Esophagus squamous epithelium (tissue), 4 donors: ENCODE results near the gene PIGZ.

ENCODE experiments used
- POLR2A ChIP-seq, 4 donors: fragments of 450-650 bp; IDR thresholded peaks; one replicate each; pipeline ENCODE4 v1.6.1; 2017; ENCODE audit warnings: antibody characterized with exemption in 4 of 4, mild to moderate bottlenecking in 4 of 4, moderate library complexity in 3 of 4
- TF ChIP-seq, protein P1 (sequence below), 6 experiments: fragments of 450-650 bp in 4 of 6; fragments of 200-600 bp in 2 of 6; sonication (generic) in 2 of 6; IDR thresholded peaks; one replicate each; pipeline ENCODE4 v1.5.1; 2016 to 2019; ENCODE audit warnings: antibody characterized with exemption in 6 of 6, mild to moderate bottlenecking in 4 of 6, moderate library complexity in 4 of 6

DNA sequence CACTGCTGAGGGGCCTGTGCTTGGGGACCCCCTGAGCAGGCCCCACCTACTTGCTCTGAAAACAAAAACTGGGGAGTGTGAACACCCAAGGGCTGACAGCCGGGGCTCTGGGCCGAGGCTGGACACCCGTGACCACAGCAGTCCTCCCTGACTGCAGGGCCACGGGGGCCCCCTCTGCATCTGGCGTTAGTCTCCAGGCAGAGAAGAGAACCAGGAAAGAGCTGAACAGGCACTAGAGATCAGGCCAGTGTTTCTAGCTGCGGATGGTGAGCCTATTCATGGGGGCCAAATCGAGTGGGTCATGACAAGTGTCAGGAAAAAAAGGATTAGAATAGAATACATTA is 43.9 kb upstream of the PIGZ start:
- TF ChIP-seq, protein P1, sequence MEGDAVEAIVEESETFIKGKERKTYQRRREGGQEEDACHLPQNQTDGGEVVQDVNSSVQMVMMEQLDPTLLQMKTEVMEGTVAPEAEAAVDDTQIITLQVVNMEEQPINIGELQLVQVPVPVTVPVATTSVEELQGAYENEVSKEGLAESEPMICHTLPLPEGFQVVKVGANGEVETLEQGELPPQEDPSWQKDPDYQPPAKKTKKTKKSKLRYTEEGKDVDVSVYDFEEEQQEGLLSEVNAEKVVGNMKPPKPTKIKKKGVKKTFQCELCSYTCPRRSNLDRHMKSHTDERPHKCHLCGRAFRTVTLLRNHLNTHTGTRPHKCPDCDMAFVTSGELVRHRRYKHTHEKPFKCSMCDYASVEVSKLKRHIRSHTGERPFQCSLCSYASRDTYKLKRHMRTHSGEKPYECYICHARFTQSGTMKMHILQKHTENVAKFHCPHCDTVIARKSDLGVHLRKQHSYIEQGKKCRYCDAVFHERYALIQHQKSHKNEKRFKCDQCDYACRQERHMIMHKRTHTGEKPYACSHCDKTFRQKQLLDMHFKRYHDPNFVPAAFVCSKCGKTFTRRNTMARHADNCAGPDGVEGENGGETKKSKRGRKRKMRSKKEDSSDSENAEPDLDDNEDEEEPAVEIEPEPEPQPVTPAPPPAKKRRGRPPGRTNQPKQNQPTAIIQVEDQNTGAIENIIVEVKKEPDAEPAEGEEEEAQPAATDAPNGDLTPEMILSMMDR (IDR thresholded peaks at IDR 0.05) = no peak
- no peak for TF ChIP-seq POLR2A (IDR thresholded peaks at IDR 0.05)
